ENCODE results near the gene LAMP2. TPM values are rescaled to one million over a fixed set of nuclear protein-coding genes. Genes with fewer than 3 reads are reported as not detected.

The LAMP2 gene
- total and polyA plus RNA-seq, 2 of the 4 experiments (the other 2 are of a cell fraction) = 78.1 to 129 TPM

DNA sequence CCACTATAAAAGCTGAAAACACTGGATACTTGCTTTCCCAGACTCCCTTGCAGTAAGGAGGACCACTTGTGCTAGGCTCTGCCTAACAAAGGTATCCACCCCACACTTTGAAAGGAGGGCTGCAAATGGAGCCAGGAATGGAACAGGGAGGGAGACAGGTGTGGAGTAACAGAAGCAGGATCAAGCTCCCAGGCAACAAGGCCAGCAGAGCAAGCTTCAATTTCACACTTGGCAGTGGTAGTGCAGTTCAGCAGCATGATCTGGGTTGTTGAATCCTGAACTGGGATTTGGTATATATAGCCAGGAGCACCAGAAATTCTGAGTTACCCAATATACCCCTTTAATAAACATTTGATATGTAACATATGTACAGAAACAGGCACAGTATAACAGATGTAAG is 9.8 kb downstream of the LAMP2 start:
- H2AK9ac ChIP-seq (replicated peaks; ENCODE audit: low read depth, low read length, poor library complexity) = no peak overlapping the region
- H3K4me2 ChIP-seq (ENCODE audit: low read depth, low read length) = no peak overlapping the region
- H3K9me3 ChIP-seq (ENCODE audit: control insufficient read depth, insufficient read depth, low read length) = no peaks in the 10 kb centered on the region
- peaks cover 11% of the 10 kb centered on the region for H4K20me1 ChIP-seq (ENCODE audit: insufficient read depth, low read length)
- TF ChIP-seq RAD21 (IDR thresholded peaks at IDR 0.05; ENCODE audit: low read length) (no peak), CEBPB (IDR thresholded peaks at IDR 0.05; ENCODE audit: low read depth, low read length) (no peak), FOS (IDR thresholded peaks at IDR 0.05; ENCODE audit: low read depth, low read length) (no peak), MXI1 (IDR thresholded peaks at IDR 0.05; ENCODE audit: borderline replicate concordance, low read depth, low read length) (no peak), RFX5 (IDR thresholded peaks at IDR 0.05; ENCODE audit: low read depth, low read length) (no peak), SMC3 (IDR thresholded peaks at IDR 0.05; ENCODE audit: low read depth, low read length) (no peak), POLR2A (IDR thresholded peaks at IDR 0.05; ENCODE audit: low read depth, low read length) (no peak), NFE2L2 (IDR thresholded peaks at IDR 0.05; ENCODE audit: low read depth, low read length) (no peak), MAFK (IDR thresholded peaks at IDR 0.05; ENCODE audit: low read depth, low read length) (no peak), BHLHE40 (IDR thresholded peaks at IDR 0.05; ENCODE audit: low read depth, low read length) (no peak), RCOR1 (IDR thresholded peaks at IDR 0.05; ENCODE audit: insufficient replicate concordance, low read length) (no peak), MAZ (IDR thresholded peaks at IDR 0.05; ENCODE audit: borderline replicate concordance, low read depth, low read length) (no peak), CHD1 (IDR thresholded peaks at IDR 0.05; ENCODE audit: low read depth, low read length) (no peak)
- TF ChIP-seq, protein P1, sequence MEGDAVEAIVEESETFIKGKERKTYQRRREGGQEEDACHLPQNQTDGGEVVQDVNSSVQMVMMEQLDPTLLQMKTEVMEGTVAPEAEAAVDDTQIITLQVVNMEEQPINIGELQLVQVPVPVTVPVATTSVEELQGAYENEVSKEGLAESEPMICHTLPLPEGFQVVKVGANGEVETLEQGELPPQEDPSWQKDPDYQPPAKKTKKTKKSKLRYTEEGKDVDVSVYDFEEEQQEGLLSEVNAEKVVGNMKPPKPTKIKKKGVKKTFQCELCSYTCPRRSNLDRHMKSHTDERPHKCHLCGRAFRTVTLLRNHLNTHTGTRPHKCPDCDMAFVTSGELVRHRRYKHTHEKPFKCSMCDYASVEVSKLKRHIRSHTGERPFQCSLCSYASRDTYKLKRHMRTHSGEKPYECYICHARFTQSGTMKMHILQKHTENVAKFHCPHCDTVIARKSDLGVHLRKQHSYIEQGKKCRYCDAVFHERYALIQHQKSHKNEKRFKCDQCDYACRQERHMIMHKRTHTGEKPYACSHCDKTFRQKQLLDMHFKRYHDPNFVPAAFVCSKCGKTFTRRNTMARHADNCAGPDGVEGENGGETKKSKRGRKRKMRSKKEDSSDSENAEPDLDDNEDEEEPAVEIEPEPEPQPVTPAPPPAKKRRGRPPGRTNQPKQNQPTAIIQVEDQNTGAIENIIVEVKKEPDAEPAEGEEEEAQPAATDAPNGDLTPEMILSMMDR (conservative IDR thresholded peaks at IDR 0.05; ENCODE audit: low read depth, low read length) = no peak
- TF ChIP-seq, protein P2, sequence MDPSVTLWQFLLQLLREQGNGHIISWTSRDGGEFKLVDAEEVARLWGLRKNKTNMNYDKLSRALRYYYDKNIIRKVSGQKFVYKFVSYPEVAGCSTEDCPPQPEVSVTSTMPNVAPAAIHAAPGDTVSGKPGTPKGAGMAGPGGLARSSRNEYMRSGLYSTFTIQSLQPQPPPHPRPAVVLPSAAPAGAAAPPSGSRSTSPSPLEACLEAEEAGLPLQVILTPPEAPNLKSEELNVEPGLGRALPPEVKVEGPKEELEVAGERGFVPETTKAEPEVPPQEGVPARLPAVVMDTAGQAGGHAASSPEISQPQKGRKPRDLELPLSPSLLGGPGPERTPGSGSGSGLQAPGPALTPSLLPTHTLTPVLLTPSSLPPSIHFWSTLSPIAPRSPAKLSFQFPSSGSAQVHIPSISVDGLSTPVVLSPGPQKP (IDR thresholded peaks at IDR 0.05; ENCODE audit: borderline replicate concordance, low read depth, low read length) = no peak
- TF ChIP-seq, protein P3, sequence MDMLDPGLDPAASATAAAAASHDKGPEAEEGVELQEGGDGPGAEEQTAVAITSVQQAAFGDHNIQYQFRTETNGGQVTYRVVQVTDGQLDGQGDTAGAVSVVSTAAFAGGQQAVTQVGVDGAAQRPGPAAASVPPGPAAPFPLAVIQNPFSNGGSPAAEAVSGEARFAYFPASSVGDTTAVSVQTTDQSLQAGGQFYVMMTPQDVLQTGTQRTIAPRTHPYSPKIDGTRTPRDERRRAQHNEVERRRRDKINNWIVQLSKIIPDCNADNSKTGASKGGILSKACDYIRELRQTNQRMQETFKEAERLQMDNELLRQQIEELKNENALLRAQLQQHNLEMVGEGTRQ (IDR thresholded peaks at IDR 0.05; ENCODE audit: low read depth, low read length) = no peak
- H3K18ac ChIP-seq (ENCODE audit: low read depth, low read length) = no peak overlapping the region
- H3K4me1 ChIP-seq (ENCODE audit: control insufficient read depth, insufficient read depth, low read length) = no peaks in the 10 kb centered on the region
- no peak overlapping the region for H2AFZ ChIP-seq (replicated peaks; ENCODE audit: low read length, poor library complexity)
- H3K56ac ChIP-seq (ENCODE audit: extremely low read depth, insufficient read depth, low read length) = no peak overlapping the region
- no peak overlapping the region for H3K4me3 ChIP-seq (ENCODE audit: insufficient read depth, low read depth, low read length)
- POLR2A ChIA-PET (ENCODE audit: unreplicated experiment) = no interaction called here
- no peak overlapping the region for H2BK120ac ChIP-seq (ENCODE audit: low read depth, low read length)
- no peak overlapping the region for H3K4ac ChIP-seq (ENCODE audit: low read depth, low read length)
- H3K9me1 ChIP-seq (ENCODE audit: insufficient read depth, low read length) = peaks cover 3% of the 10 kb centered on the region; the same call in 1 of the 2 replicates
- H3K36me3 ChIP-seq (ENCODE audit: control insufficient read depth, insufficient read depth, low read length) = peaks cover 3% of the 10 kb centered on the region; the same call in 1 of the 2 replicates
- no peak overlapping the region for H3K9ac ChIP-seq (ENCODE audit: low read depth, low read length)
- dilution Hi-C loops (cut with HindIII; ENCODE audit: low sequenced_read_pairs, unreplicated experiment) (no loop called here), intact Hi-C loops (cut with micrococcal nuclease) (no loop called here), in situ Hi-C loops (cut with MboI; ENCODE audit: low sequenced_read_pairs) (no loop called here)
- no peak overlapping the region for H3K23ac ChIP-seq (ENCODE audit: low read depth, low read length)
- H2BK15ac ChIP-seq (ENCODE audit: low read depth, low read length) = no peak overlapping the region
- ATAC-seq (ENCODE audit: low read depth) (no peak), DNase-seq (no peak)
- peaks cover 4 to 7% of the 10 kb centered on the region in 2 experiments; a peak in 1 of 4 replicates for H3K79me1 ChIP-seq (ENCODE audit: low read depth in 1 of 2, low read length in 2 of 2)
- no peak overlapping the region for H4K8ac ChIP-seq (ENCODE audit: low read depth in 2 of 2, low read length in 2 of 2)
- H2AK5ac ChIP-seq (ENCODE audit: low read depth, low read length) = no peak overlapping the region
- H3K27me3 ChIP-seq (ENCODE audit: control insufficient read depth, insufficient read depth, low read length) = no peaks in the 10 kb centered on the region
- no peak overlapping the region for H4K5ac ChIP-seq (ENCODE audit: low read depth, low read length)
- no peak overlapping the region for H2BK20ac ChIP-seq (ENCODE audit: low read depth, low read length)
- H3K27ac ChIP-seq (ENCODE audit: insufficient read depth, low read length) = no peak overlapping the region
- no peak overlapping the region for H3K14ac ChIP-seq (replicated peaks; ENCODE audit: low read depth, low read length)
- no peak overlapping the region for H2BK5ac ChIP-seq (ENCODE audit: low read depth, low read length, poor library complexity, severe bottlenecking)
- no TSS peak for BruUV-seq (replicated peaks)
- CTCF ChIA-PET = no interaction called here
- no peak overlapping the region for H4K91ac ChIP-seq (ENCODE audit: insufficient read depth, low read depth, low read length)

Measured in IMR-90 (cell line).